Adipose tissue (tissue), 3 donors: Measurements from ENCODE around the gene TUFM. TPM values are rescaled to one million over a fixed set of nuclear protein-coding genes. Genes with fewer than 3 reads are reported as not detected.
A peak's percentile ranks its signal among the peaks of the same experiment; 100 is the strongest.
"Not testable (repeated sequence)": the region's sequence is repeated elsewhere in the genome, so short reads cannot be mapped to it uniquely, and the experiment has no call there.

Experiments
- H3K27ac ChIP-seq: one replicate; pipeline ENCODE4 v1.5.1; 2013; ENCODE audit warnings: low read depth, low read length
- WGBS, 3 donors: extraction: QIAGEN DNeasy Blood & Tissue Kit; methylation state at CpG; one replicate each; pipeline ENCODE4 v1.1.7; 2013; 5-methylcytosine and 5-hydroxymethylcytosine counted together
- polyA plus RNA-seq, 3 donors: library from polyadenylated mRNA; stranded (reverse); fragments of 200-250 nt; gene quantifications; one replicate each; pipeline ENCODE4 v1.2.3, GENCODE V29; 2013
- donor health status: healthy with polysubstance abuse.
- donor health status: Bipolar disorder and iron deficiency.
- donor health status: healthy.

The TUFM gene
- polyA plus RNA-seq, 3 donors, result 104 to 196 (median 119) TPM

- WGBS, 3 donors, result 1% methylated on average over 27 to 62 of the region's 62 CpGs
- peak overlapping the region; percentile 98 for H3K27ac ChIP-seq
These were observed 22.8 kb downstream of the TUFM start for GRCh38 chr16:28823291-28823872.

GRCh38 chr16:28822520-28823290 is 23.4 kb downstream of the TUFM start, which contains the start of gene ATXN2L:
Gene ATXN2L, plus strand, starts transcription at chr16:28822999. Its CDS starts 261 bp downstream, at chr16:28823260.
- peak within 1 kb of the TSS; percentile 98 for H3K27ac ChIP-seq
- WGBS, 3 donors, result 0 to 1% (median 0%) methylated on average over 50 to 82 of the region's 91 CpGs

GRCh38 chr16:28821874-28822519 is 24.2 kb downstream of the TUFM start:
- WGBS, 3 donors, result 22 to 32% (median 29%) methylated on average over 13 of the region's 13 CpGs
- no peak overlapping the region for H3K27ac ChIP-seq

GRCh38 chr16:28820546-28820945 is 25.6 kb downstream of the TUFM start:
- 95 to 98% (median 97%) methylated on average over 12 to 13 of the region's 13 CpGs for WGBS, 3 donors
- H3K27ac ChIP-seq, result not testable (repeated sequence)

GRCh38 chr16:28820016-28820415 is 26.1 kb downstream of the TUFM start:
- no peak overlapping the region for H3K27ac ChIP-seq
- WGBS, 3 donors, result 70 to 80% (median 70%) methylated on average over 5 of the region's 5 CpGs

- not testable (repeated sequence) for H3K27ac ChIP-seq
- no CpG with 5 or more reads among the region's 11 CpGs for WGBS, 3 donors
These were observed 38.6 kb downstream of the TUFM start for GRCh38 chr16:28807445-28808120.

- WGBS, 3 donors, result 46 to 70% (median 52%) methylated on average over 5 to 7 of the region's 13 CpGs
- not testable (repeated sequence) for H3K27ac ChIP-seq
These were observed 43.7 kb downstream of the TUFM start for GRCh38 chr16:28802235-28803019.

Other genes with a start within 250 kb of the TUFM start
- gene SULT1A2, start 249.3 kb downstream of the TUFM start, polyA plus RNA-seq, result 1 to 10 TPM in 2 of 3 donors, under 1 TPM in 1; 0.30 to 1.8 (median 1.1) TPM
- 10 to 100 TPM; 13.3 to 56.7 (median 44.1) TPM for gene SULT1A1, start 236.3 kb downstream of the TUFM start, polyA plus RNA-seq
- gene NPIPB8, start 208.3 kb downstream of the TUFM start, polyA plus RNA-seq, result not detected
- 100 to 1,000 TPM; 274 to 375 (median 371) TPM for gene EIF3C, start 134.9 kb downstream of the TUFM start, polyA plus RNA-seq
- gene NPIPB9, start 94.6 kb downstream of the TUFM start, polyA plus RNA-seq, result under 1 TPM in 2 of 3 donors, not detected in 1; 0.19 to 0.33 TPM
- 10 to 100 TPM; 37.1 to 61.4 (median 53.0) TPM for gene ATXN2L, start 23.3 kb downstream of the TUFM start, polyA plus RNA-seq
- 10 to 100 TPM; 25.3 to 49.3 (median 28.3) TPM for gene SH2B1, start 17.5 kb upstream of the TUFM start, polyA plus RNA-seq
- under 1 TPM; 0.34 to 0.46 (median 0.39) TPM for gene ATP2A1, start 32.1 kb upstream of the TUFM start, polyA plus RNA-seq
- gene RABEP2, start 78.9 kb upstream of the TUFM start, polyA plus RNA-seq, result 10 to 100 TPM; 12.3 to 18.5 (median 15.1) TPM
- gene CD19, start 85.6 kb upstream of the TUFM start, polyA plus RNA-seq, result under 1 TPM in 2 of 3 donors, not detected in 1; 0.52 to 0.79 TPM
- 10 to 100 TPM; 10.8 to 19.2 (median 17.4) TPM for gene NFATC2IP, start 104.6 kb upstream of the TUFM start, polyA plus RNA-seq
- gene SPNS1, start 128.4 kb upstream of the TUFM start, polyA plus RNA-seq, result 10 to 100 TPM; 19.1 to 32.5 (median 22.3) TPM
- 1 to 10 TPM; 4.2 to 9.4 (median 5.6) TPM for gene LAT, start 138.7 kb upstream of the TUFM start, polyA plus RNA-seq